HG02588 (cell line): ENCODE results near the gene CA9.

Experiments
- ATAC-seq: cut with Tn5 transposase; IDR thresholded peaks from one replicate; pipeline ENCODE4 v1.9.1; 2021; ENCODE audit warnings: mild to moderate bottlenecking, moderate library complexity; ENCODE audit not compliant: unreplicated experiment

Gene CA9

DNA sequence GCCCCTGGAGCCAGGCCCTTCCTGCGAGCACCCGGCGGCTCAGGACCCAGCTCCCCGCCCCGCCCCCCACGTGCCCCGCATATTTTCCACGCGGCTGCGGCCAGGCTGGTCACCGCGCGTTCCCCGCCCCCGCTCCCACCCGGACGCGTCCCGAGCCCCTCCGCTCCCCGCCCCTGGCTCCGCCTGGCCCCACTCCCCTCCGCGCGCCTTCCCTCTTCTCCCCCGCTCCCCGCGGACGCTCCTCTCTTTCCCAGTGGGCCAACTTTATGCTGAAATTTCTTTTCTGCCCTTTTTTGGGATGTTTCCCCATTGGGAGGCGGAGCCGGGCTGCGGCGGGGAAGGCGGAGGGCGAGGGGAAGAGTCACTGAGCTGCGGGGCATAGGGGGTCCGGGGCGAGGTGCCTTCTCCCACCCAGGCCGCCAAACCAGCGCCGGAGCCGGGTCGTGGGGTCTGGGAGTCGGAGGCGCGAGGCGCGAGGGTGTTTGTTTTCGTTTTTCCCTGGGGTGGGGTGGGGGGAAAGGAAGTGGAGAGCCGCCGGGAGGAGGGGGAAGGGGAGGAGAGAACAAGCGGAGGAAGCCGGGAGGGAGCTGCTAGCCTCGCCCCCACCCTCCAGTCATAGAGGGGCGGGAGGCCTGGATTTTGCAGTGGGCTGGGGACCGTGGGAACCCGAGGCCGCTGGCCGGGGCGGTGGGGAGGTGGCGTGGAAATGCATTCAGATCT lies 17.0 kb downstream of the CA9 start:
- no peak for ATAC-seq

DNA sequence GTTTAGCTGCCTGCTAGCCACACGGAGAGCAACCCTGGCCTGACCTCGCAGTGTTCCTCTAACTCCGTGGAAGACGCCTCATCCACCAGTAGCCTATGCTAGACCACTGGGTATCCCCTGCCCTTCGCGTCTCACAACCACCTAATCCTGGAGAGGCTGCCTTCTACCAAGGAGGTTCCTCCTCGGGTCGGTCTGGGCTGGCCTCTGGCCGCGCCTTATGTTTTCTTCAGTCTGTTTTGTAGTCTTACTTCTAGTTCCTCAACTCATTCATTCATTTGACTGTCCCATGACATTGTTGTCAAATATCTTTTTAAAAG lies 17.6 kb downstream of the CA9 start:
- ATAC-seq: no peak

DNA sequence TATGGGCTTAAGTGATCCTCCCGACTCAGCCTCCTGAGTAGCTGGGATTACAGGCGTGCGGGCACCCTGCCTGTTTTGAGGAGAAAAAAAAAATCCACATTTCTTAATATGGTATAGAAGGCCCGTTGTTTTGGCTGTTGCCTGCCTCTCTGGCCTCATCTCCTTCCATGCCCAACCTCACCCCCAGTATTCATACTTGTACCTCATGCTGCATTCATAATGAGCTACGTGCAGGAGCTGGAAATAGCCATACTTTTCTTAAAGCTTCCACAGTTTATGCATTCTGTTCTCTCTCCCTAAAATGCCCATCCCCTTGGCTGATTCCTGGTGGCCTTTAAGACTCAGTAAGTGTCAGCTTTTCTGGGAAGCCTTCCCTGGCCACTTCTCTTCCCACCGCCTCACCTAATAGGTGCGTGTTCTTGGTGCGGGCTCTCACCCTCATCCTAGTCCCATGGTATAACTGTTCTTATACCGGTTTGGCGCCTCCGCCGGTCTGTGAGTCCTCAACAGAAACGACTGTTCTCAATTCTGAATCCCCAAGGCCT lies 18.1 kb downstream of the CA9 start:
- no peak for ATAC-seq

DNA sequence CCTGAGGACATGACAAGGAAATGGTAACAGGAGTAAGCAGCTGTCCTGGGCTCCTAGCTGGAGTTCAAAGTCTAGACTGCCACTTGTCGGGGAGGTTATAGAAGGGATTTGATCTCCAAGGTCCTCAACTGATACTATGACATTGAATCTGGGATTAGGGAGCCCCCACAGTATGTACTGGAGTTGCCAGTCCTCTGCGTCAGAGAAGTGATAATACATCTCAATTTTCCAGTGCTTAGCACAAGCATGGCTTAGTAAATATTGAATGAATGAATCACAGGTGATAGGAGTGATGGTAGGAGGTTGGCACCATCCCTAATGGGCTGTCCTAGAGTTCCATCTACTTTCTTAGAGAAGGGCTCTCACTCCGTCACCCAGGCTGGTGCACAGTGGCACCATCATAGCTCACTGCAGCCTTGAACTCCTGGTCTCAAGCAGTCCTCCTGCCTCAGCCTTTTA lies 22.2 kb downstream of the CA9 start:
- no peak for ATAC-seq

DNA sequence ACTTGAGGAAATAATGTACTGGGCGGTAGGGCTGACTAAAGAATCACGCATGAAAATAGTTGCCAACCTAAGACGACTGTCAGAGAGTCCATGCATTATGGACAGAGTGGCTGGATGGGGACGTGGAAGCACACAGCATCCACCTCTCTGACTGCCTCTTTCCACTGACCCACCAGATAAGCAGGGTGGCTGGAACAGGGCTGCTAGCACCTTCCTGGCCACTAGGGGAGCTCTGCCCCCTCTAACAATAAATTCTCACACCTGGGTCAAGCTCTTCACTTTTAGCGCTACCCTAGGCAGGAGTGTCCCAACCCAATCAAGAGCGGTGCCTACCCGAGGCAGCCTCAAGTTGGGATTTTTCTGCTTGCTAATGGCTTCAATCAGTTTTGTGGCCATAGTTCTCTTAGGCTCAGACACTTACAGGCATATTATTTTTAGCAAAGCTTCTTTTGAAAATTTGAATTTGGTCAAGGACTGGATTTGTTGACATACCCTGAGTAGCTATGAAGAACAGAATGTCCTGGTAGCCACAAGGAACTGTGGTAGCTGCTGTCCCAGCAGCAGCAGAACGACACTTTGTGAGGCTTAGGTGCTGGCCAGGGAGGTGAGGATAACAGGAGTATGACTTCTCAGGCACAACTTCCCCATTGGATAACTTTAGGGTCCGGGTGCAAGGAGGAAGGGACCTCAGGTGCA lies 22.9 kb downstream of the CA9 start:
- peak; percentile 82 for ATAC-seq

DNA sequence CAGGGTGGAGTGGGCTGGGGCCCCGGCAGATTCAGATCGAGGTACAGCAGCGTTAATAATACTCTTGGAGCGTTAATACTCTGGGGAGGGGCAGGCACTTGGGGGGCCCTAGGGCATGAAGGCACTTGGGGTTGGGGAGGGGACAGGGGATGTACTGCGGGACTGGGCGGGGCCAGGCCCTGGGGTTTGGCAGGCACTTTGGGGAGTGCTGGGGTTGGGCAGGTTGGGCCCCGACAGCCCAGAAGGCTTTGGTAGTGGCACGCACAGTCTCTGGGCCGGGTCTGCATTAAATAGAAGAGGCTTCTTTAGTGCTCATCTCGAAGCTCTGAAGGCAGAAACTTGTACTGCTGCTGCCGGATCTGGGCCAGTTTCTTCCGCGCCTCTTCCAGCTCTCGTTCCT lies 23.8 kb downstream of the CA9 start:
- ATAC-seq: no peak

DNA sequence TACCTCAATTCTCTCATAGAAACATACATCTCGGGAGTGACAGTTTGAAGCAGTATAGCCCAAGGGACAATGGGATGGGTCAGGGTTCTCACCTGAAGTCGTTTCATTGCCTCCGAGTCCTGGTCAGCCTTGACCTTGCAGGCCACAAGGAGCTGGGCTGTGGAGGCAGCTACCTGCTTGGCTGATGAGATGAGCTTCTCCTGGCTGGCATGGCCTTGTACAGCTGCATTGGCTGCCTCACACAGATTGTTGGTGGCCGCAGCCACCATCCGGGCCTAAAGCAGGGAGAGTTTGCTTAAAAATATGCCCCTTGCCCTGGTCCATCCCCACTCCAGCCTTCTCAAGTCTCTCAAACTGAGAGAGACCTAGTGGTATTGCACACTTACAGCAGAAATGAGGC lies 24.5 kb downstream of the CA9 start:
- ATAC-seq: no peak

DNA sequence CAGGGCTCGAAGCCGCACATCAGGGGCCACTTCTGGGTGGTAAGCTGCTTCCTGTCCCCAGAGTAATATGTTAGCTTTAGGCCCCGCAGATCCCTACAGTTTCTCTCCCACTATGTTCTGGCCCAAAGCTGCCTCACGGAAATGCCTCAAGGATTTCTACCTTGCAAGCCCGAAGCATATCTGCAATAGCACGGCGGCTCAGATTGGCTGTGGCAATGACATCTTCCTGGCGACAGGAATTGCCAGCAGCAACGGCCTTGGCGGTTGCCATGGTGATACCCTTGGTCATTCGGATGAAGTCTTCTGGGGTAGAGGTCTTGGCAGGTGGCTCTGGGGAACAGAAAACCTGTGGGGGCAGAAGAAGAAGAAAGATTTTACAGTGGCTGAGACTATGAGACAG lies 26.3 kb downstream of the CA9 start:
- ATAC-seq: no peak

DNA sequence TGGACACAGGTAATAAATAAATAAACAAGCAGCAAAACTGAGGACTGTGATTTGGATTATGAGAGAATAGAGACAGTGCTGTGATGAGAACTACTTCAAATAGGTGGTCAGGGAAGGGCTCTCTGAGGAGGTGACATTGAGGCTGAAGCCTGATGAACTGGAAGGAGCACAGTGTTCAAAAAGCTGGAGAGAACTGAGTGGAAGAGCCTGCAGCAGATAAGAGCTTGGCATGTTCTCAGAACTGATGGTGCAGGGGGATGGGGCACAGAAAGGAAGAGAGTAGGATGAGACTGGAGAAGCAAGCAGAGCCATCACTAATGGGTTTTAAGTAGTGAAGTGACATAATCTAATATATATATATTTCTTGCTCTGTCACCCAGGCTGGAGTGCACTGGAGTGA lies 27.2 kb downstream of the CA9 start:
- no peak for ATAC-seq

DNA sequence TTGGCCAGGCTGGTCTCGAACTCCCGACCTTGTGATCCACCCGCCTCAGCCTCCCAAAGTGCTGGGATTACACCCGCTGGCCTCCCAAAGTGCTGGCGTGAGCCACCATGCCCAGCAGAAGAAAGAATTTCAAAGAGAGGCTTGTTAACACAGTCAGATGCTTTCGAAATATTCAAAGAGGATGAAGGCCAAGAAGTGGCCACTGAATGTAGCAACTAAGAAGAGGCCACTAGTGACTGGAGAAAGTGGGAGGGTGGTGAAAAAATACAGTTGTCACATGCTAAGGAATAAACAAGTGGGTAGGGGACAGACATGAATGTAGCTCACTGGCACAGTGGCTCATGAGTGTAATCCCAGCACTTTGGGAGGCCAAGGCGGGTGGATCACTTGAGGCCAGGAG lies 29.0 kb downstream of the CA9 start:
- no peak for ATAC-seq

DNA sequence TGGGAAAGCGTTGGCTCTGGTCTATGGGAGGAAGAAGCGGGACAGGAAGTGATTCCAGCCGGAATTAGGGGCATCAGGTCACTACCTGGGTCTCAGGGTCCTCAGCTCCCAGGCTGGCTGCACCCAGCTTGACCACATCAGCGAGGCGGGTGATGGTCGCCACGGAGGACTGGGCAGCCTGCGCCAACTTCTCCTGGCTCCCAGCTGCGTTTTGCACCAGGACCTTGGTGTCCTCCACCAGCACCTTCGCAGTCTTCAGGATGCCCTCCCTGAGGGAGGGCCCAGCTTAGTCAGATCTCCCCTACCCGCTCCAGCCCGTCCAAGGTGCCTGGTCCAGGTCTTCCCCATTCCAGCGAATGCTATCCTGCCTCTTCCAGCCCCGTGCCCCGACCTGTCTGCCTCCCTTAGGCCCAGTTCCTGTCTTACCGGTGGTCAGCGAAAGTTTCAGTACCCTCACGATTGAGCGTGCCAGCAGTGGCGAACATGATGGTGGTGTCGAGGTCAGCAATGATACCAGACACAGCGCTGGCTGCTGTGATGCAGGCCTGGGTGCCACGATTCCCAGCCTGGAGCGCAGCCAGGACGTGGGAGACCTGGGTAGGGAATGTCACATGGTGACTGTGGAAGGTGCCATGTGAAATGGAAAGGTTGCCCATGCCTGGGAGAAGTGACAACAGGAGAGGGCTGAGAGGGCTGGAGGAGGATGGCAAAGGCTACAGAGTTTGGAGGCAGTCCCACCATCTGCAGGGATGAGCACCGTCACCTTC lies 30.4 kb downstream of the CA9 start:
- ATAC-seq: no peak

DNA sequence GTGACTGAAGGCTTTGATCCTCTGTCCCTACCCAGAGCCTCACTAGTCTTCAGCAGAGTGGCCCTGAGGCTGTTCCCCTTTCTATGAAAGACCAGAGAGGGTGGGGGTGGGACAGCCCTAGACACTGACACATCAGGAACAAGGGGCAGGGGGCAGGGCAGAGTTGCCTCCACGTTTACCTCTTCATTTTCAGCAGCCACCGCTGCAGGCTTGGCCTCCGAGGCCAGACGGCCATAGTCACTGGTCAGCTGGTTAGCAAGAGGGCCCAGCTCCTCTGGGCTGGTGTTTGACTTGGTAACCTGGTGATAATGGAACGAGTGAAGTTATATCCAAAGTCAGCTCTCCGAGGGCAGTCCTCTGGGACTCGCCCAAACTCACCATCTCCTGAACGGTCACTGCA lies 31.6 kb downstream of the CA9 start:
- no peak for ATAC-seq

DNA sequence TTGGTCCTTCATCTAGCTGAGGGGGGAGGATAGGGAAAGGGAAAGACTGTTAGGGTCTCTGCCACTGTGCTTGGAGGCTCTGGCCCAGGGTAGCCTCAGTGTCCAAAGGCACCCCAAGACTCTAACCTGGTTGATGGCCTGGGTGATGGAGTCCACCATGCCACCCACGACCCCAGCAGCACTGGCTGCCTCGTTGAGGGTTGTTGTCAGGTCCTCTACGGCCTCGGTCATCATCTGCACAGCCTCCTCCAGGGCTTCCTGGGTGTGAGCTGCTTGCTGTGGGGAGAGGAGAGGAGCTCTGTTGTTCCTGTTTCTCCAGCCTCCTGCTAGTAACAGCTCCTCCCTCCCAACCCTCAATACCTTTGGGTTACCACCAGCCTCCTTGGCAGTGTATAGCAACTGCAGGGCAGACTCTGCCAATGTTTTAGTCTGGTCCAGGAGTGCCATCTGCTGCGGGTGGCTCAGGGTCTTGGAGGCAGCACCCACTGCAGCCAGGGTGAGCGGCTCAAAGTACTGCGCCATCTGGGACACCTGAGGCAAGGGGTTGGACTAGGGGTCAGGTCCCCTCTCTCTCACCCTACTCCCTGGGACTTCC lies 32.2 kb downstream of the CA9 start:
- ATAC-seq: no peak

DNA sequence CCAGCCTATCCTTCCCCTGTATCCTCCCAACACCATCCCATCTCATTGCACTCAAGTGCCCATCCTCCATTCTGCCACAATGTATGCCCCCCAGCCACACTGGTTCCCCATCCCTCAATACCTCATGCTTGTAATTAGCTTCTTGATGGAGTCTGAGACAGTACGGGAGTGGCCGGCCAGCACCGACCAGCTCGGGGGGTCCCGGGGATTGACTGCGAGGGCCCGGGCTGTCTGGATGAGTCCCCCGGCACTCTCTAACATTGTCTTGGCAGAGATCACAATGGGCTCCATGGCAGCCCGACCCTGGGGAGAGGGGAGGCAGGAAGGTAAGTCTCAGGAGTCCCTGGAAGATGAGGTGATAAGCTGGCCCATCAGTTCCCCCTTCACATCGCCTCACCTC lies 33.2 kb downstream of the CA9 start:
- ATAC-seq: no peak

DNA sequence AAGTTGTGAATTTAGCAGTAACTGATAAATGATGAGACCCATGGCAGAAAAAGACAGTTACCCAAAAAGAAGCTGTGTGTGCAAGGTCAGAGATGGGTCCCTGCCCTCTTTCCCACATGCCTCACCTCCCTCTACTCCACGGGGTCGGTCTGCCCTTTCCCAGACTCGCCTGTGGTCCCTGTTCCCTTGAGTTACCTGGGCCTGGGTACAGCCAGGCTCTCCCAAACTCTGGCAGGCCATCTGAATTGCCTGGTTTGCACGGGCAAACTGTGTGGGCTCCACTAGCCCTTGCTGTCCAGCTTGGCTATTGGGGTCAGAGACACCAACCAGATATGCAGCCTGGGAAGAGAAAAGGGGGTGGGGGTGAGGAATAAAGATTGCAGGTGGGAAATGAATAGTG lies 34.4 kb downstream of the CA9 start:
- no peak for ATAC-seq

DNA sequence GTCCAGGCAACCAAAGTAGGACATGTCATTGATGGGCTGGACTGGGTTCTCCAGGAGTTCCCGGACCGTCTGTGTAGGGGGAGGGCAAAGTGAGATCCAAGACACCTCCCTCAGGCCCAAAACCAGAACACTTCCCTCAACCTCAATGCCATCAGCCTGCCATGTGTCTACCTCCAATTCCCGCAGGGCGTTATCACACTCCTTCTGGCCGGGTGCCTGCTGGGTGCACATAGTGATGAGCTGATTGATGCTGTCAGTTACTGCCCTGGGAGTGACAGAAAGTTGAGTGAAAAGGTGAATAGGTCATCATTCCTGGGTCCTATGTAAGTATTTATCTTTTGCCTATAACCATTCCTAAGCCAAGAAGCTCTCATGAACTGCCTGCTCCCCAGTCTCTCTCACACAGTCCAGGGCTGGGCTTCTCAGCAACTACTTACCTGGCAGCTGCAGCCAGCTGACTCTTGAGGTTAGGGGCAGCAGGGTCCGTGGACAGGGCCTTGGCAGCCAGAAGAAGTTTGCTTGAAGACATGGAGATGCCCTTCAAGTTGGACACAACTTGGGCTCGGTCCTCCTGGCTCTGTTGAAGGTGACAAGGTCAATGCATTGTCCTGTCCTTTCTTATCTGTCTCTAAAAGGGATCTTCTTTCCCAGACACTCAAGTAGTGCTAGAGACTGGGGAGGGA lies 37.2 kb downstream of the CA9 start:
- no peak for ATAC-seq

DNA sequence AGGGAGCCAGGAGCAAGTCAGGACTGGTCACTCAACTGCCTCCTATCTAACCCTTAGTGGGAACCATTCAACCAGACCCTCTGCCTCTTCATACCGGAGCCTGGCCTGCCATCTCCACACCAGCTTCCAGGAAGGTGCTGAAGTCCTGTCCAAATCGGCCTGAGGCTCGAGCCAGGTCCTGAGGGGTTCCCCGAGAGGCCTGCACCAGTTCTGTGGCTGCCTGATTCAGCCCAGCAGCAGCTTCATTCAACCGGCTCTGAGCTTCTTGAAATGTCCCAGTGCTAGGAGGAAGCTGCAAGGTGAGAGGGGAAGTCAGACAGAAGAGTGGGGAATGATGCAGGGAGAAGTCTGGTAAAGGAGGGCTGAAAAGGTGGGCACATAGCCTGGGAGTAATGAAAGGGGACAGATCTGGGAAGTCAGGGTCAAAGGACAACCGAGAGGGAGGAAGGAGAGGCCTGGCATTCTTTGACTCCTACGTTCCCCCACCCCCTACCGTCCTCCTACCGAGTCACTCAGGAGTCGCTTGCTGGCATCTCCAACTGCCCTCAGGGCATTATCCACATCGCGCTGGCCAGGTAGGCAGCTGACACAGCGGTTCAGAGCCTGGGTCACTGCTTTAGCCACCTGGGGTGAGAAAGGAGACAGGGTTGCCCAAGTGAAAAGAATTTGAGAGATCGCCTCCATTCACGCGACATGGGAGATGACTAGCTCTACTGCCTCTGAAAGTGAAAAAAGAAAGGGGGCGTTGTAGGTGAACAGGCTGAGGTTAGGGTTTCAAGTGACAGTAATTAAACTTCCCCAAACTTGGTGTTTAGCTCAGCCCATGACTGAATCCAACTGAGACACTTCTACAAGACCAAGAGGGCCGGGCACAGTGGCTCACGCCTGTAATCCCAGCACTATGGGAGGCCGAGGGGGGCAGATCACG lies 38.0 kb downstream of the CA9 start:
- no peak for ATAC-seq

DNA sequence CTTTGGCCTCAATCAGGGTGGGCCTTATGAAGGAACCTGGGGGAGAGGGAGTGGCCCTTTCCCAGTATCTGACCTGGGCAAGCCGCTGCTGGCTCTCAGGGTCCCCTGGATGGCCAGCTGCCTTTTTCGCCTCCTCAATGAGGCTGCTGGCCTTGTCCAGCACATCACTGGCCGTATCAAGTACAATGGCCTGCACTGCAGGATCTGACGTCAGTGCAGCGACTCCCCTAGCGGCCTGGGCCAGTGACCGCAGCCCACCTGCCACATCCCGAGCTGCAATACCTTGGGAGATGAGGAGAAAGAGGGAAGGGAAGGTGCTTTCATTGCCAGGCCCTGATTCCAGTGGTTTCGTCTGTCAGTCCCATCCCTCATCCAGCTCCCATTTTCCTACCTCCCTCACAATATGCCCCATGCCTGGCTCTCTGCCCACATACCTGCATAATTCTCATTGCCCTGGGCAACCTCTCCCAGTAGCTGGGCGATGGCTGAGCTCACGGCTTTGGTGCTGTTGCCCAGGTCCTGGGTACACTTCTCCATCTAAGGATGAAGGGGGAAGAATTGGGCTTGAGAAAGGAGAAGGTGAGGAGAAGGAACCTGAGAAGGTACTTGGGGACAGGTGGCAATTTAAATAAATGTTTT lies 39.2 kb downstream of the CA9 start:
- ATAC-seq: no peak

DNA sequence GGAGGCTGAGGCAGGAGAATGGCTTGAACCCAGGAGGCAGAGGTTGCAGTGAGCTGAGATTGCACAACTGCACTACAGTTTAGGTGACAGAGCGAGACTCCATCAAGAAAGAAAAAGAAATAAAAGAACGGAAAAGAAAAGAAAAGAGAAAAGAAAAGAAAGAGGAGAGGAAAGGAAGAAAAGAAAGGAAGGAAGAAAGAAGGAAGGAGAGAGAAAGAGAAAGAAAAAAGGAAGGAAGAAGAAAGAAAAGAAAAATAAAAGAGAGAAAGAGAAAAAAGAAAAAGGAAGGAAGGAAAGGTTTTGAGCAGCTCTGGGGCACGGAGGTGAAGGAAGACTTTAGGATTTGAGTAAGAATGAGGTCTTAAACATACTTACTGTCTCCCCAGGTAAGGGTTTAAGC lies 39.9 kb downstream of the CA9 start:
- no peak for ATAC-seq
